Liver (tissue), 9 donors: ENCODE results near the gene LPP. TPM values are rescaled to one million over a fixed set of nuclear protein-coding genes. Genes with fewer than 3 reads are reported as not detected.

Experiments
- DNase-seq: peaks from one replicate; pipeline ENCODE4 v3.0.0-alpha.2; 2017; ENCODE audit warnings: low spot score
- H3K27ac ChIP-seq, 2 donors: one replicate each; pipeline ENCODE4 v1.7.0; 2013; ENCODE audit warnings: inconsistent platforms in 2 of 2, low read length in 2 of 2, control low read depth in 1 of 2, low read depth in 1 of 2, mild to moderate bottlenecking in 1 of 2
- H3K27me3 ChIP-seq, 4 donors: one replicate each; pipeline versions ENCODE4 v1.6.1 to v1.7.0; 2013; ENCODE audit warnings: low read length in 3 of 4, inconsistent platforms in 1 of 4, mild to moderate bottlenecking in 1 of 4, moderate library complexity in 1 of 4; ENCODE audit not compliant: control insufficient read depth in 4 of 4, insufficient read depth in 4 of 4
- H3K36me3 ChIP-seq, 4 donors: one replicate each; pipeline versions ENCODE4 v1.6.1 to v1.7.0; 2013; ENCODE audit warnings: low read length in 3 of 4, mild to moderate bottlenecking in 3 of 4, low read depth in 1 of 4, moderate library complexity in 1 of 4; ENCODE audit not compliant: control insufficient read depth in 4 of 4, insufficient read depth in 3 of 4
- H3K4me1 ChIP-seq, 4 donors: one replicate each; pipeline versions ENCODE4 v1.6.1 to v1.7.0; 2013; ENCODE audit warnings: low read length in 3 of 4, mild to moderate bottlenecking in 3 of 4, moderate library complexity in 1 of 4; ENCODE audit not compliant: control insufficient read depth in 4 of 4, insufficient read depth in 4 of 4
- H3K4me3 ChIP-seq, 3 donors: one replicate each; pipeline versions ENCODE4 v1.6.1 to v1.7.0; 2013; ENCODE audit warnings: low read length in 3 of 3, control low read depth in 1 of 3, low read depth in 1 of 3, mild to moderate bottlenecking in 1 of 3
- H3K9ac ChIP-seq, 2 donors: one replicate each; pipeline ENCODE4 v1.7.0; 2013; ENCODE audit warnings: low read length in 2 of 2, mild to moderate bottlenecking in 2 of 2, moderate library complexity in 2 of 2, control low read depth in 1 of 2, low read depth in 1 of 2
- H3K9me3 ChIP-seq, 4 donors: one replicate each; pipeline versions ENCODE4 v1.6.1 to v1.7.0; 2013; ENCODE audit warnings: low read length in 3 of 4; ENCODE audit not compliant: control insufficient read depth in 4 of 4
- CTCF ChIP-seq: fragments of 150-350 bp; IDR thresholded peaks from 2 replicates; pipeline ENCODE4 v1.5.1; 2017; ENCODE audit warnings: improper control_type of control experiment, low read depth, low read length; ENCODE audit not compliant: missing input control
- EGR1 ChIP-seq, 2 donors: IDR thresholded peaks; 2 replicates each; pipeline ENCODE4 v1.6.1; 2016 to 2018; ENCODE audit warnings: antibody characterized with exemption in 2 of 2, low read depth in 2 of 2
- FOXA1 ChIP-seq: IDR thresholded peaks from 2 replicates; pipeline ENCODE4 v1.6.1; 2016; ENCODE audit warnings: antibody characterized with exemption
- FOXA2 ChIP-seq: IDR thresholded peaks from 2 replicates; pipeline ENCODE4 v1.6.1; 2016; ENCODE audit warnings: antibody characterized with exemption
- GABPA ChIP-seq, 2 donors: IDR thresholded peaks in 1 of 2; conservative IDR thresholded peaks in 1 of 2; 2 replicates each; pipeline ENCODE4 v1.6.1; 2016; ENCODE audit warnings: antibody characterized with exemption in 2 of 2, mild to moderate bottlenecking in 1 of 2, moderate library complexity in 1 of 2
- HNF4A ChIP-seq, 2 donors: conservative IDR thresholded peaks; 2 replicates each; pipeline ENCODE4 v1.6.1; 2016; ENCODE audit warnings: antibody characterized with exemption in 2 of 2, mild to moderate bottlenecking in 2 of 2
- HNF4G ChIP-seq: IDR thresholded peaks from 2 replicates; pipeline ENCODE4 v1.6.1; 2016; ENCODE audit warnings: antibody characterized with exemption
- JUND ChIP-seq, 2 donors: IDR thresholded peaks; 2 replicates each; pipeline ENCODE4 v1.6.1; 2016; ENCODE audit warnings: antibody characterized with exemption in 2 of 2
- NR2F2 ChIP-seq: IDR thresholded peaks from 2 replicates; pipeline ENCODE4 v1.6.1; 2016; ENCODE audit warnings: antibody characterized with exemption
- RAD21 ChIP-seq, 2 donors: IDR thresholded peaks; 2 replicates each; pipeline ENCODE4 v1.6.1; 2016; ENCODE audit warnings: antibody characterized with exemption in 2 of 2, mild to moderate bottlenecking in 2 of 2
- RXRA ChIP-seq, 2 donors: IDR thresholded peaks; 2 replicates each; pipeline ENCODE4 v1.6.1; 2017 to 2018; ENCODE audit warnings: antibody characterized with exemption in 2 of 2, mild to moderate bottlenecking in 1 of 2
- SP1 ChIP-seq: IDR thresholded peaks from 2 replicates; pipeline ENCODE4 v1.6.1; 2018; ENCODE audit warnings: antibody characterized with exemption, mild to moderate bottlenecking
- TAF1 ChIP-seq: conservative IDR thresholded peaks from 2 replicates; pipeline ENCODE4 v1.6.1; 2016; ENCODE audit warnings: antibody characterized with exemption, mild to moderate bottlenecking
- YY1 ChIP-seq: IDR thresholded peaks from 2 replicates; pipeline ENCODE4 v1.6.1; 2016; ENCODE audit warnings: antibody characterized with exemption, mild to moderate bottlenecking
- WGBS: extraction: QIAGEN DNeasy Blood & Tissue Kit; methylation state at CpG from one replicate; pipeline ENCODE4 v1.1.7; 2013; 5-methylcytosine and 5-hydroxymethylcytosine counted together
- polyA plus RNA-seq, 2 donors: library from polyadenylated mRNA; stranded (reverse) in 1 of 2; unstranded in 1 of 2; fragments of 200-250 nt in 1 of 2; fragments of >200 nt in 1 of 2; fragmentation: Nextera tagmentation in 1 of 2; extraction: Ambion mirVana in 1 of 2; gene quantifications; one replicate each; pipeline versions ENCODE4 v1.2.1 to v1.2.3, GENCODE V29; 2013 to 2015
- total RNA-seq, 2 donors: library from RNA; depleted of rRNA; stranded (reverse); fragments of >200 nt; gene quantifications; one replicate each; pipeline ENCODE4 v1.2.3, GENCODE V29; 2014
- TF ChIP-seq, protein P1 (sequence below): IDR thresholded peaks from 2 replicates; pipeline ENCODE4 v1.6.1; 2016; ENCODE audit warnings: antibody characterized with exemption, mild to moderate bottlenecking
- TF ChIP-seq, protein P2 (sequence below): IDR thresholded peaks from 2 replicates; pipeline ENCODE4 v1.6.1; 2016; ENCODE audit warnings: antibody characterized with exemption
- TF ChIP-seq, protein P3 (sequence below): IDR thresholded peaks from 2 replicates; pipeline ENCODE4 v1.6.1; 2016; ENCODE audit warnings: antibody characterized with exemption
- TF ChIP-seq, protein P4 (sequence below): IDR thresholded peaks from 2 replicates; pipeline ENCODE4 v1.6.1; 2016; ENCODE audit warnings: antibody characterized with exemption
- donor health status: healthy.
- donor health status: healthy.
- donor health status: healthy.
- donor health status: healthy.
- donor health status: healthy.

Gene LPP
- total and polyA plus RNA-seq, 4 donors: 3.3 to 53.7 (median 28.2) TPM

GRCh38 chr3:188931036-188931435 lies 777.1 kb downstream of the LPP start:
- 53% methylated on average over 3 of the region's 3 CpGs for WGBS
- peaks cover 0 to 12% (median 9%) of the 10 kb centered on the region in 4 donors for H3K4me1 ChIP-seq
- H3K9ac ChIP-seq: no peak overlapping the region
- no peaks in the 10 kb centered on the region for H3K27me3 ChIP-seq
- TF ChIP-seq, protein P1, sequence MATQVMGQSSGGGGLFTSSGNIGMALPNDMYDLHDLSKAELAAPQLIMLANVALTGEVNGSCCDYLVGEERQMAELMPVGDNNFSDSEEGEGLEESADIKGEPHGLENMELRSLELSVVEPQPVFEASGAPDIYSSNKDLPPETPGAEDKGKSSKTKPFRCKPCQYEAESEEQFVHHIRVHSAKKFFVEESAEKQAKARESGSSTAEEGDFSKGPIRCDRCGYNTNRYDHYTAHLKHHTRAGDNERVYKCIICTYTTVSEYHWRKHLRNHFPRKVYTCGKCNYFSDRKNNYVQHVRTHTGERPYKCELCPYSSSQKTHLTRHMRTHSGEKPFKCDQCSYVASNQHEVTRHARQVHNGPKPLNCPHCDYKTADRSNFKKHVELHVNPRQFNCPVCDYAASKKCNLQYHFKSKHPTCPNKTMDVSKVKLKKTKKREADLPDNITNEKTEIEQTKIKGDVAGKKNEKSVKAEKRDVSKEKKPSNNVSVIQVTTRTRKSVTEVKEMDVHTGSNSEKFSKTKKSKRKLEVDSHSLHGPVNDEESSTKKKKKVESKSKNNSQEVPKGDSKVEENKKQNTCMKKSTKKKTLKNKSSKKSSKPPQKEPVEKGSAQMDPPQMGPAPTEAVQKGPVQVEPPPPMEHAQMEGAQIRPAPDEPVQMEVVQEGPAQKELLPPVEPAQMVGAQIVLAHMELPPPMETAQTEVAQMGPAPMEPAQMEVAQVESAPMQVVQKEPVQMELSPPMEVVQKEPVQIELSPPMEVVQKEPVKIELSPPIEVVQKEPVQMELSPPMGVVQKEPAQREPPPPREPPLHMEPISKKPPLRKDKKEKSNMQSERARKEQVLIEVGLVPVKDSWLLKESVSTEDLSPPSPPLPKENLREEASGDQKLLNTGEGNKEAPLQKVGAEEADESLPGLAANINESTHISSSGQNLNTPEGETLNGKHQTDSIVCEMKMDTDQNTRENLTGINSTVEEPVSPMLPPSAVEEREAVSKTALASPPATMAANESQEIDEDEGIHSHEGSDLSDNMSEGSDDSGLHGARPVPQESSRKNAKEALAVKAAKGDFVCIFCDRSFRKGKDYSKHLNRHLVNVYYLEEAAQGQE: no peak
- TF ChIP-seq, protein P2, sequence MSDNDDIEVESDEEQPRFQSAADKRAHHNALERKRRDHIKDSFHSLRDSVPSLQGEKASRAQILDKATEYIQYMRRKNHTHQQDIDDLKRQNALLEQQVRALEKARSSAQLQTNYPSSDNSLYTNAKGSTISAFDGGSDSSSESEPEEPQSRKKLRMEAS: no peak
- TF ChIP-seq, protein P3, sequence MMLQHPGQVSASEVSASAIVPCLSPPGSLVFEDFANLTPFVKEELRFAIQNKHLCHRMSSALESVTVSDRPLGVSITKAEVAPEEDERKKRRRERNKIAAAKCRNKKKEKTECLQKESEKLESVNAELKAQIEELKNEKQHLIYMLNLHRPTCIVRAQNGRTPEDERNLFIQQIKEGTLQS: no peak
- TF ChIP-seq NR2F2 (no peak), JUND (IDR thresholded peaks at IDR 0.05) (no peak), TAF1 (no peak), YY1 (no peak), FOXA2 (no peak), GABPA (IDR thresholded peaks at IDR 0.05 in 1 of 2, conservative IDR thresholded peaks at IDR 0.05 in 1 of 2) (no peak), EGR1 (IDR thresholded peaks at IDR 0.05; ENCODE audit: low read depth in 2 of 2) (no peak), RXRA (IDR thresholded peaks at IDR 0.05) (no peak)
- H3K36me3 ChIP-seq: no peaks in the 10 kb centered on the region
- no peak overlapping the region for H3K4me3 ChIP-seq
- no peaks in the 10 kb centered on the region for H3K9me3 ChIP-seq
- no peak overlapping the region for H3K27ac ChIP-seq
- no peak for DNase-seq

GRCh38 chr3:188931531-188931930 lies 777.6 kb downstream of the LPP start:
- no peak overlapping the region for H3K27ac ChIP-seq
- WGBS: 91% methylated on average over 3 of the region's 3 CpGs
- H3K27me3 ChIP-seq: no peaks in the 10 kb centered on the region
- no peaks in the 10 kb centered on the region for H3K36me3 ChIP-seq
- H3K4me3 ChIP-seq: no peak overlapping the region
- peaks cover 0 to 12% (median 9%) of the 10 kb centered on the region in 4 donors for H3K4me1 ChIP-seq
- TF ChIP-seq SP1: no peak
- TF ChIP-seq, protein P4, sequence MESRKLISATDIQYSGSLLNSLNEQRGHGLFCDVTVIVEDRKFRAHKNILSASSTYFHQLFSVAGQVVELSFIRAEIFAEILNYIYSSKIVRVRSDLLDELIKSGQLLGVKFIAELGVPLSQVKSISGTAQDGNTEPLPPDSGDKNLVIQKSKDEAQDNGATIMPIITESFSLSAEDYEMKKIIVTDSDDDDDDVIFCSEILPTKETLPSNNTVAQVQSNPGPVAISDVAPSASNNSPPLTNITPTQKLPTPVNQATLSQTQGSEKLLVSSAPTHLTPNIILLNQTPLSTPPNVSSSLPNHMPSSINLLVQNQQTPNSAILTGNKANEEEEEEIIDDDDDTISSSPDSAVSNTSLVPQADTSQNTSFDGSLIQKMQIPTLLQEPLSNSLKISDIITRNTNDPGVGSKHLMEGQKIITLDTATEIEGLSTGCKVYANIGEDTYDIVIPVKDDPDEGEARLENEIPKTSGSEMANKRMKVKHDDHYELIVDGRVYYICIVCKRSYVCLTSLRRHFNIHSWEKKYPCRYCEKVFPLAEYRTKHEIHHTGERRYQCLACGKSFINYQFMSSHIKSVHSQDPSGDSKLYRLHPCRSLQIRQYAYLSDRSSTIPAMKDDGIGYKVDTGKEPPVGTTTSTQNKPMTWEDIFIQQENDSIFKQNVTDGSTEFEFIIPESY: no peak
- no peak for TF ChIP-seq RAD21 (IDR thresholded peaks at IDR 0.05)
- TF ChIP-seq HNF4A (conservative IDR thresholded peaks at IDR 0.05): no peak
- TF ChIP-seq, protein P3: no peak
- no peak for TF ChIP-seq CTCF
- no peak for TF ChIP-seq TAF1
- TF ChIP-seq, protein P1: no peak
- TF ChIP-seq EGR1 (IDR thresholded peaks at IDR 0.05; ENCODE audit: low read depth in 2 of 2): no peak
- no peak for TF ChIP-seq FOXA1
- TF ChIP-seq YY1: no peak
- TF ChIP-seq HNF4G: no peak
- TF ChIP-seq, protein P2: no peak
- TF ChIP-seq GABPA (IDR thresholded peaks at IDR 0.05 in 1 of 2, conservative IDR thresholded peaks at IDR 0.05 in 1 of 2): no peak
- no peak for TF ChIP-seq NR2F2
- TF ChIP-seq JUND (IDR thresholded peaks at IDR 0.05): no peak
- no peak for TF ChIP-seq FOXA2
- TF ChIP-seq RXRA (IDR thresholded peaks at IDR 0.05): no peak
- no peak for DNase-seq
- no peak overlapping the region for H3K9ac ChIP-seq
- no peaks in the 10 kb centered on the region for H3K9me3 ChIP-seq
